EH (cell line): Measurements from ENCODE around the gene CHIA.

ENCODE experiments used
- DNase-seq: peaks from one replicate; pipeline ENCODE4 v3.0.0-alpha.2; 2015; ENCODE audit warnings: low read depth

The CHIA gene

DNA sequence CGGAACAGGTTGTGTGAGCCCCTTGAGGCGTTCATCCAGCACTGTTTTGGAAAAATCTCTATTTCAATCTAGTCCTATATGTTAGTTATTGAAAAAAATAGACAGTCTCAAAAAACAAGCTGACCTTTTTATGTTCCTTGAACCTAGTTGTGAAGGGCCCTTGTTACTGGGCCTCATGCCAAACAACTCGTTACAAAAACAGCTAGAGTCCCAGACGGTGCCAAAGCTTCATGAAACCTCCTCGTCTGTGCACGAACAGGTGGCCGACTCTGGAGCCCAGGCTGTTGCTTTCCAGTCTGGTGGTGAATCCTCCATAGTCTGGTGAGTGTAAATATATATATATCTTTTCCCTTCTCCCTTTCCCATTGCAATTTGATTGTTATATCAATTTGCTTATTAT is at the start of gene CHIA:
Gene CHIA, plus strand, starts transcription at position 222 of the 400 bp plus-strand sequence. CDS start 19,617 bp downstream, outside the sequence.
- DNase-seq = no peak

DNA sequence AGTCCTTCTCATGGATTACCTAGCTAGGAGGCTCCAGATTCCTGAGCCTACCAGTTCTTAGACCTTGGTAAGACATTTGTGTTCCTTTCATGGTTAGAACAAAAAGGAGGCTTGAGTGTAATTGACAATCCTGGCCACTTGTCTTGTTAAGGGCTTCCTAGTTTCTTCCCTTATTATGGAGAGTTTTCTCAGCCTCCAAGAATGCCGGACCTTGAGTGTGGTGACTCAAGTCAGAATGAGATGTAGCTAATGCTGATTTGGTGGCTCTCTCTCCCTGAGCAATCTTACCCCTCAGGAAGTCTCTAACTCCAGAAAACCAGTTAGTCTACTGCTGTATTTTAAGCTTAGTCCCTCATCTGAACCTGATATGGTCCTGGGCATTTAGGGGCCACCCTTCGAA is 48.9 kb upstream of the CHIA start:
- peak; percentile 14 for DNase-seq

DNA sequence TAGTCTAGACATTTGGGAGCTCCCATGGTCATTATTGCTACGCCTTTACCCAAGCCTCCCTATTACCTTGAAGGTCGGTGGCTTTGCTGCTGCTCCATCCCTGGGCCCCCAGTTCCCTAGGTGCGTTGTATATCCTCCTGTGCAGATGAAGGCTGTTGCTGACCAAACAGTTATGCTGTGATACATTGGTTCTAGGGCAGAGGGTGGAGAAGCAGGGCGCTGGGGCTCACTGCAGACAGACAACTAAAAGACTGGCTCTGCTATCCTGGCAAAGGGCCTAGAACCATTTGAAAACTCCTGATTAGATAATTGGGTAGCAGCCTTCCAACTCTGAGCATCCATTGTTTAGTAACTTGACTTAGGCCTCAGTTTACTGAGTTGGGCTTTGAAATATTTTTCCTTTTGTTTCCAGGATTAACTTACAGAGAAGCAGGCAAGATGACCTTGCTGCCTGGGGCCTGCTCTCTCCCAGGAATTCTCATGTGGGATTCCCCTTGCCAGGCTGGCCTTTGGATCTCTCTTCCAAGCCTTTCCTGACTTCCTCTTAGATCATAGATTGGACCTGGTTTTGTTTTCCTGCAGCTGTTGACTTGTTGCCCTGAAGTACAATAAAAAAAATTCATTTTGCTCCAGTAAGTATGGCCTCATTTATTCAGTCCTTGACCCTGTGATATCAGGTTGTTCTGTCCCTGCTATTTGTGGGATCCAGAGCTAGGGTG is 47.7 kb upstream of the CHIA start:
- DNase-seq = no peak

- no peak for DNase-seq
Observed at GRCh38 chr1:111247125-111247838, 43.4 kb upstream of the CHIA start.

DNA sequence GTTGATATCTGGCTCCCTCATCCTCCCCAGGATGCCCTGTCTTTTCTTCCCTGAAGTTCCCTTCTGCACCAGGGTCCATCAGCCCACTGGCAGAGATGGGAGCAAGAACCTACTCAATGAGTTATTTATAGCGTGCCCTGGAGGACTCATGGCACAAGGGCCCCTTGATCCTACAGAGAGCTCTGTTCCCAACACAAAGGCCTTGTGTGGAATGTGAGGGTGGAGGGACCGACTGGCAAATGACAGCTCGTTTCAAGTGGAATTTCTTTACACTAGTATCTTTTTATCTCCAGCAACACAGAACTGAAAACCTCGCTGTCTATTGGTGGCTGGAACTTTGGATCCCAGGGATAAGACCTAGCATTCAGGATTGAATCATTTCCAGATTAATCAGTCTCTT is 40.7 kb upstream of the CHIA start:
- DNase-seq = no peak

- no peak for DNase-seq
Observed at GRCh38 chr1:111251570-111251969, 39.1 kb upstream of the CHIA start.

- DNase-seq = no peak
Observed at GRCh38 chr1:111252786-111253185, 37.9 kb upstream of the CHIA start.

DNA sequence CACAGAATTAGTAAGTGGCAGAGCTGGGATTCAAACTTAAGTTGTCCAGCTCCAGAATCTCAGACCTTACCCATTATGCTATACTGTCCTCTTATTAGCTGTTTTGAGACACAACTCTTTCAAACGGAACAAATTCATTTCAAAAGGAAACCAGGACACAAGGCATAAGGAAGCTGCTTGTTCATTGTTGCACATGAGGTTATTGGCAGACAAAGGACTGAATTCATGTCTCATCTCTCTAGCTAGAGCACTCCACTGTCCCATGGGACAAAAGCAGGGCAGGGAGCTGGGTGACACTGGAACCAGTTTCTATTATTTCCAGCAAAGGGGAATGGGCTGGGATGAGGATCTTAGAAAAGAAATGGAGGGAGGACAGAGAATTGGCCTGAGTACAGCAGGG is 36.8 kb upstream of the CHIA start:
- no peak for DNase-seq

DNA sequence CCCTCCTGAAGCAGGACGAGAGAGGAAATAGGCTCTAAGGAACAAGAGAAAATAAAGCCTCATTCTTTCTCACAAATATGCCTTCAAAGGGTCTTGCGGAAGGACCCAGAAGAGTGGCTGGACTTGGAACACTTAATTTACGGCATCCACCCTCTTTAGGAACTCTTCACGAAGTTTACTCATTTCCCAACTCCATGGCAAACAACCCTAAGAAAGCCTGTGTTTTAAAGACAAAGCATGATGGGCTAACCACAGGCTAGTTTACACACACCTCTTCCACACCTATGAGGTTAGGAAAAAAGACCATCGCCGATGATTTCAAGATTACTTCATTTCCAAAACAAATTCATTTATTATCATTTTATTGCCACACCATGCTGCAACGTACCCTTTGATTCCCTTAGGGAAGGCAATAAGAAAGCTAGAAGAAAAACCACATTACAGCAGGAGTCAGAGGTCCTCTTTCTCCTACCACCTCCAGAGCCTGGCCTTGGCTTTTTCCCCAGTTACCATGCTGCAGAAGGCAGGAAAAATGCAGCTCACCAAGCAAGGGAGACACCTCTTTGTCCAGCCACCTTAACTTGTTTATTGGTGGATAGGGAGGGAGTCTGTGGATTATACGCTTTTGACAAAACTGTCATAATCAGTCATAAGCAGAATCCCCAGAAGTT is 33.5 kb upstream of the CHIA start:
- DNase-seq = no peak

DNA sequence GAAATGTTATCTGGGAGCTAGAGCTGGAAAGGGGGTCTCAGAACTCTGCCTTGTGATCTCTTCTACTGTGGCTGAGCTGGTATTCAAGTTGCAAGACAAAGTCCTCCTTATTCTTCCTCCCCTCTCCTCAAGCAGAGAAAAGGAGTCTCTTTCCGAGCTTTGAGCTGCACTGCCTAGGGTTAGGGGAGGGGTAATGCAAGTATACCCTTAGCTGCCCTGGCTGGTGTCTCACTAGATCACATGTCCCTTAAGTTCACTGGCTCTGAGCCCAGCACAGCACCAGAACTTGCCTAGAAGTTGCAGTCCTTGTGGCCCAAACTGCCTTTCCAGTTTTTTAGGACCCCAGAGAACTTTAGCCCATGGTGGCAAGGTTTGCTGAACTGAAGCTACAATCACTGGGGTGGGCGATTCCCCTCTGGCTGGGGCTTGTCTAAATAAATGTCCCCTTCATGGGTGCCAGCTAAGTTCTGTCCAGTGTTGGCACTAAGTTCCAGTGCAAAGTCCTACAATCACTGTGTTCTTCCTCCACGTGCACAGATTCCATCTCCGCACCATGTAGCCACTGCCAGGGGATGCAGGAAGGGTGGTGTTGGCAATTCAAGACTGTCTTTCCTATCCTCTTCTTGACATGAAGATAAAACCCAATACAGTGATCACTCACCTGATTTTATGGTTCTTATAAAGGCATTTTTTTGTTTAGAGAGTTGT is 22.7 kb upstream of the CHIA start:
- no peak for DNase-seq

DNA sequence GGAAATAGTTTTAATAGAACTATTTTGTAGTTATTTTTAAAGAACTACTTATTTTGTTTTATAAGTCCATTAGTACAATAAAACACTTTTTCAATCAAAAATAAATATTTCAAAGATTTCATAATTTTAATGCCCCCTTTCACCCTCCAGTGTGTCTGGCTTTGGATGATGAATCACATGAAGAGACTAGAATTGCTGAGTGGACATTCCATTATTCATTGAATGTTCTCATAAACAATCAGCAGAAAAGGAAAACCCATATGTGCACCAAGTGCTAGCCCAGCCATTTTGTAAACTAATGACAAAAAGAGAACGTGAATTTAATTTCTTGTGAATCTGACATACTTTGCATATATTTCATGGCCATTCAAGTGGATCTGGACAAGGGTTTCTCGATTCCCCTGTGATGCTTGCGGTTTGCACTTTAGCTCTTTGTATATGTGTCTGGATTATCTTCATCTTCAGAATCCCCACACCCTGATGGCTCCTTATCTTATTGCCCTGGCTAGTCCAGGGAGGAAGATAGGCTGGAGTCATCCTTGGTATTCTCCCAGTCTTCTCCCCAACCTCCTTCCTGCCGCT is 20.7 kb upstream of the CHIA start:
- no peak for DNase-seq

- no peak for DNase-seq
Observed at GRCh38 chr1:111270771-111271463, 19.7 kb upstream of the CHIA start.

GRCh38 chr1:111271464-111271801 is 19.2 kb upstream of the CHIA start:
- DNase-seq = no peak

DNA sequence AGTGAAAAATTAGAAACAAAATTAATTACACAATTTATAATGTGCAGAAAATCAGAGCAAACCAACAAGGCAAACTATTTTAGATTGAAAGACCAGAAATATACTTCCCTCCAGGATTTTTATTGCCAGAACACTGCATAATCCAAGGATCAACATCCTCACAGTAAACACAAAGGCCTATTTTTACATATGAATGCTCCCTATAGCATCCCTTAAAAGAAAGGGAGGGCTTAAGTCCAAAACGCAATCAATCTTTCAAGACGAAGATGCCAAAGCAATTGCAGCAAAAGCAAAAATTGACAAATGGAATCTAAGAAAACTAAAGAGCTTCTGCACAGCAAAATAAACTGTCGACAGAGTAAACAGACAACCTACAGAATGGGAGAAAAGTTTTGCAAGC is 18.6 kb upstream of the CHIA start:
- no peak for DNase-seq

GRCh38 chr1:111274653-111275052 is 16.0 kb upstream of the CHIA start:
- DNase-seq = no peak

GRCh38 chr1:111275079-111275478 is 15.6 kb upstream of the CHIA start:
- peak; percentile 87 for DNase-seq

DNA sequence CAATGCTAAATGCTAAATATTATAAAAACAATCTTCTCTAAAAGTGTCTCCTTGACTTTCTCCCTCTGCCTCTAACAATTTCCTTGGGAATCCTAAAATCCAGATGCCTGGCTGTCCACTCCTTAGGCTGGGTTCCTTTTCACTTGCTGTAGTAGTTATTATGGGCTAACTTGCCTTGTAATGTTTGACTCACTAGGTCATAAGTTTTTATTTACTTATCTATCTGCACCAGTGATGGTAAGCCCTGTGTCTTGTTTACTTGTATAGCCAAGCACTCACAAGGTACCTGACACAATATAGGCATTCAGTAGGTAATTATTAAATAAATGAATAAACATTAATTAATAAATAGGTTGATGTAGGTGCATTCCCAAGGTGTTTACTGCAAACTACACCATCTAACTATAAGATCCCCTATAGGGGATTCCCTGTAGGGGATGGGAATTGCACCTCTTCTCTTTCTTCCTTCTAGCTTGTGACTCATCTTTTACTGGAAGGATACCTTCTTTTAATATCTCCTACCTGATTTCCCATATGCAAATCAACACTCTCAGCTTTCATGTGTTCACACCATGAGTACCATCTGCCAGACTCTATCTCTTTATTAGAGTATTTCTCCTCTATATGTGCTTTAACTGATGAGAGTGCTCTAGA is 14.7 kb upstream of the CHIA start:
- no peak for DNase-seq

DNA sequence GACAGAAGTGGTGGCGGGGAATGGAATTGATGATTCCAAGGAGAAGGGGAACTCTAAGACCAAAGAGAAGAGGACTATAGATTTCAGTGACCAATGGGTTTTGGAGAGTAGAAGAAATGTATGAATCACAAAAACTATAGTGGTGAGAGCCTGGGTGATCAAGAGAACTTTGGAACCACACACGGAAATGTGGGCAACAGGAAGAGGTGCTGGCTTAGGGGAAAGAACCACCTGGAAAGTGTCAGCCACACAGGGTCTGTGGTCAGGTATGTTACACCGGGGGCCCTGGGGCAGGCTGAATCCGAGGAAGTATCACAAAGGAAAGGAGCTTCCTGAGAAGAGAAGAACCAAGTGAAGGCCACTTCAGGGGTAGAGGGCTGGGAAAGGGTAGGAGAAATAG is 11.5 kb upstream of the CHIA start:
- DNase-seq = no peak

GRCh38 chr1:111280267-111280666 is 10.4 kb upstream of the CHIA start:
- no peak for DNase-seq

GRCh38 chr1:111281411-111281810 is 9.2 kb upstream of the CHIA start:
- no peak for DNase-seq

DNA sequence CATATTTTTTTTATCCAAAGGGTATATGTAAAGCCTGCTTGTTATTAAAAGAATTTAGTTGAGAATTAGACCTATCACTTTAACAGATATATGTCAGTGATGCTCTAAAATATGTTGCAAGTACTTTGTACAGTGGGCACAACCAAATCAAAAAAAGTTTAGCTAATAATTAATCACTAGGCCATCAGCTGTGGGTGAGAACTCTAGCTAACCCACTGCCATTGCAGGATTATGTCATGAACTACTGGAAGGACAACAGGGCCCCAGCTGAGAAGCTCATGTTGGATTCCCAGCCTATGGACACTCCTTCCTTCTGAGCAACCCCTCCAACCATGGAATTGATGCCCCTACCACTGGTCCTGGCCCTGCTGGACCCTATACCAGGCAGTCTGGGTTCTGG is 6.8 kb upstream of the CHIA start:
- no peak for DNase-seq
